22Rv1 (cell line): ENCODE data around the gene TMC1.
"Not testable (repeated sequence)": the region's sequence is repeated elsewhere in the genome, so short reads cannot be mapped to it uniquely, and the experiment has no call there.

Experiments used
- H3K27ac ChIP-seq: fragments of 450-650 bp; 2 replicates; pipeline ENCODE4 v1.5.1; 2017
- ZFX ChIP-seq: fragments of 450-650 bp; IDR thresholded peaks from 2 replicates; pipeline ENCODE4 v1.6.1; 2017; ENCODE audit warnings: antibody characterized with exemption, borderline replicate concordance
- TF ChIP-seq, protein P1 (sequence below): fragments of 450-650 bp; IDR thresholded peaks from 2 replicates; pipeline ENCODE4 v1.5.1; 2017; ENCODE audit warnings: mild to moderate bottlenecking

Gene TMC1

DNA sequence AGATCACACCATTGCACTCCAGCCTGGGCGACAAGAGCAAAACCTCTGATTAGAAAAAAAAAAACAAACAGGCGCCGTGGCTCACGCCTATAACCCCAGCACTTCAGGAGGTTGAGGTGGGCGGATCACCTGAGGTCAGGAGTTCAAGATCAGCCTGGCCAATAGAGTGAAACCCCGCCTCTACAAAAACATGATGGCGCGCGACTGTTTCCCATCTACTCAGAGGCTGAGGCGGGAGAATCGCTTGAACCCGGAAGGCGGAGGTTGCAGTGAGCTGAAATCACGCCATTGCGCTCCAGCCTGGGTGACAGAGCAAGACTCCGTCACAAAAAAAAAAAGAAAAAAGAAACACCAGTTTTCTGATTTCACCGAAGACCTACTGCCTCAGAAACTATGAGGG is at the start of gene TMC1:
TSS of gene TMC1 (plus strand) at position 193 of the 400 bp plus-strand sequence. CDS start 127,041 bp downstream, outside the sequence.
- not testable (repeated sequence) for H3K27ac ChIP-seq

DNA sequence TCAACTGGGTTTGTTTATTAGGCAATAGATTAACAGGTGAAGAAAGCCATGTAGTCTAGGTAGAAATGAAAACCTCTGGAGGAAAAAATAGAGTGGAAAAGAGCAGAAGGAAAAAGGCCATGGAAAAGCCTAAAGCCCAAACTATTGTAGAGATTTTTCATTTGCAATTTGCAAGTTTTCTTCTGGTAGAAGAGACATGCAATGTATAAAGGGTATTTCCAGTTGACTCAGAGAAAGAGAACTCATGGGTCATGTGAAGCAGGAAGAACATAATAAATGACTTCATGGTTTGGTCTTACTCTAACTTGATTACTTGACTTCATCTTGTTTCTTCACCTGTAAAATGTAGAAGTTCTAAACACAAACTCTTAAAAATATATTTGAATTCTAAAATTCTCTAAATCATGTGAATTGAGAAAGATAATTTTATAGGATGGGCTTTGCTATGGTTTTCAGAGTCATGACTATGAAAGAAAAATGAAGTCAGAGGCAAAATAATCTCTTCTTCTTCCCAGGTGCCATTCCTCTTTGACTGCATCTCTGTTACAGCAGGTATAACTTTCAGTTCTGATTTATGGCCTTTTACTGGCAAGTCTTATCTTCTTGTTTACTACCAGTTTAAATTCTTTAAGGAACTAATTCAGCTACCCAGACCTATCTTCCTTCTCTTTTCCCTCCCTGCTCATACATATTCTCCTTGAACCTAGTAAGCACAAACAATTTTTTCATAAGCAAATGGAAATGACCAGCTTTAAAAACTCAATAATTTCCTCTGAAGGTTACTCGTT is 47.7 kb upstream of the TMC1 start:
- no peak for TF ChIP-seq ZFX
- TF ChIP-seq, protein P1, sequence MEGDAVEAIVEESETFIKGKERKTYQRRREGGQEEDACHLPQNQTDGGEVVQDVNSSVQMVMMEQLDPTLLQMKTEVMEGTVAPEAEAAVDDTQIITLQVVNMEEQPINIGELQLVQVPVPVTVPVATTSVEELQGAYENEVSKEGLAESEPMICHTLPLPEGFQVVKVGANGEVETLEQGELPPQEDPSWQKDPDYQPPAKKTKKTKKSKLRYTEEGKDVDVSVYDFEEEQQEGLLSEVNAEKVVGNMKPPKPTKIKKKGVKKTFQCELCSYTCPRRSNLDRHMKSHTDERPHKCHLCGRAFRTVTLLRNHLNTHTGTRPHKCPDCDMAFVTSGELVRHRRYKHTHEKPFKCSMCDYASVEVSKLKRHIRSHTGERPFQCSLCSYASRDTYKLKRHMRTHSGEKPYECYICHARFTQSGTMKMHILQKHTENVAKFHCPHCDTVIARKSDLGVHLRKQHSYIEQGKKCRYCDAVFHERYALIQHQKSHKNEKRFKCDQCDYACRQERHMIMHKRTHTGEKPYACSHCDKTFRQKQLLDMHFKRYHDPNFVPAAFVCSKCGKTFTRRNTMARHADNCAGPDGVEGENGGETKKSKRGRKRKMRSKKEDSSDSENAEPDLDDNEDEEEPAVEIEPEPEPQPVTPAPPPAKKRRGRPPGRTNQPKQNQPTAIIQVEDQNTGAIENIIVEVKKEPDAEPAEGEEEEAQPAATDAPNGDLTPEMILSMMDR = no peak
- H3K27ac ChIP-seq = no peak overlapping the region

DNA sequence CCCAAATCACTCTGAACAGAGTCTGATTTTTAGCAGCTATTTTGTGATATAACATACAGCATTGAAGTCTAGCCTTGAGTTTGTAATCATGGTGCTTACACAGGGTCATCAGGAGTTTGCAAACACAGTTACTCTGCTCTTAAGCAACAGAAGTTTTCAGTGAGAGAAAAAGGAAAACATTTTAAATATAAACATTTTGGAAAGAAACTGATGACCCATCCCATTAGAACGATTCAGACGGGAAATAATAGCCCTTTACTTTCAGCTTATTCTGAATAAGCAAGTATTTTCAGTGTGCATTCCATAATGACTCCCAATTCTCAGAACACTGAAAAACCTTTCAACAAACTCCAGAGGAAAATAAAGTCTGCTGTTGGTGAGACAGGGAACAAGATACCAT is 46.7 kb upstream of the TMC1 start:
- no peak overlapping the region for H3K27ac ChIP-seq
- TF ChIP-seq ZFX = no peak
- TF ChIP-seq, protein P1 = no peak

DNA sequence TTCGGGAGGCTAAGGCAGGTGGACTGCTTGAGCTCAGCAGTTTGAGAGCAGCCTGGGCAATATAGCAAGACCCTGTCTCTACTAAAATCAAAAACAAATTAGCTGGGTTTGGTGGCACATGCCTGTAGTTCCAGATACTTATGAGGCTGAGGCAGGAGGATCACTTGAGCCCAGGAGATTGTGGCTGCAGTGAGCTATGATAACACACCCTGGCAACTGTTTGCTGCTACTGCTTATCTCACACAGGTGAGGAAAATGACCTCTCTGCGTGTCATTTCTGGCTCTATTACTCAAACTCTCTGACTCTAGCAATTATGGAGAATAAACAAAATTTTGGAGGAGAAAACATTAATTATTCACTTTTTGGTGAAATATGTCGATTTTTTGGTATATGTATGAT is 45.3 kb upstream of the TMC1 start:
- no peak overlapping the region for H3K27ac ChIP-seq
- TF ChIP-seq, protein P1 = no peak
- TF ChIP-seq ZFX = no peak

DNA sequence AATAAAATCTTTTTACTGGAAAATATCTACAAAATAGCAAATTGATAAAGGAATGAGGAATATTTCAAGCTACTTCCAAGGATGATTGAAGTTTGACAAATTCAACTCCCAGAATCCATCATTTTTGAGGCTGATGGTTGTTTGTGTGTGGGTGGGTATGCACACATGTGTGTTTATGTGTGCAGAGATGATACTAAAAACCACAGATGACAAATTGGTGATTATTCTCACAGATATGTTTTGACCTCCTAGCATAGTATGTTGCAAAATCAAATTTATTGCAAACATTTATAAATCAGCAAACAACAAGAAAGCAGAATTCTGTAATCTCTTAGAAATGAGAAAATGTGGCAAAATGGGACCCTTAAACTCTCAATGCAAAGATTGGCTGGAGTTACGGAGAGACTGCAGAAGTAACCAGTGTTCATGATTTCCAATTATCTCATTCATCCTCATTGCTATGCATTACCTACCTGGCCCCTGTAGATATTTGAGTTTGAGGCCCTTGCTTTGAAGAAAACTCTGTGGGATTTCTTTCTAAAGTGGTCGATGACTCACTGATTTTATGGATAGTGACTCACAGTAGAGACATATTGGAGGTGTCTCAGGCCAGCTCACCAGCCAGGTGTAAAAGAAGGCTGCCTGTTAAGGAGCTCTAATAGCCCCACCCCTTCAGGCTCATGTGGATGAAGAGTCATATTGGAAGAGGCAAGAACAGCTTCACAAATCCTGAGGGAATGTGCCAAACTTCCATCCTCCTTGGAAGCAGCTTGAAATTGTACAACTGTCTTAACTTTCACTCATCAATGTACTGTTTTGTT is 44.6 kb upstream of the TMC1 start:
- TF ChIP-seq, protein P1 = no peak
- TF ChIP-seq ZFX = no peak

DNA sequence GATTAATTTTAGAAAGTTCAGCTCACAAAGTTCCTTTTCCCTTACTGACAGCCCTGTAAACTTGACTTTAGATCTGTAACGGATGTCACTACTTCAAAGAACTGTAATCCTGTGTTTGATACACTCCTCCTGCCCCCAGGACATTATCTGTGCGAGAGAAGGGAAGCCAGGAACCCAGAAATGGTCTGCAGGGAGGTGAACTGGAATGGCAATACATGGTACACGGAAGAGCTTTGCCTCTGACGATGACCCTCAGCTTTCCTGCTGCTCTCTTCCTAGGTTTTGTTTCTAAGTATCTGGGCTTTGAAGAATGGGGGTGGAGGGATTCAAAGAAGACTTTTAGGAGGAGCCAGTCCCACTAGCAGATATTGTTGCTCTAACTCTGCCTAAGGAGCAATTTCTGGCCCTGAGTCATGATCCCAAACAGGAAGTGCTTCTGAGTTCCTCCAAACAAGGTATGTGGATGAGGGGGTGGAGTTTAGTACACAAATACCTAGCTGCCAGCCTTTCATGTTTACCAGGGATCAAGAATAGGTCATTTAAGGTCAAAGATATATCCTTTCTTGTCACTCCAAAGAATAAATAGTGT is 43.4 kb upstream of the TMC1 start:
- H3K27ac ChIP-seq = peak overlapping the region; percentile 76

More for the DNA sequence above, 44.6 kb upstream of the TMC1 start:
- peak overlapping the region; percentile 76 for H3K27ac ChIP-seq

DNA sequence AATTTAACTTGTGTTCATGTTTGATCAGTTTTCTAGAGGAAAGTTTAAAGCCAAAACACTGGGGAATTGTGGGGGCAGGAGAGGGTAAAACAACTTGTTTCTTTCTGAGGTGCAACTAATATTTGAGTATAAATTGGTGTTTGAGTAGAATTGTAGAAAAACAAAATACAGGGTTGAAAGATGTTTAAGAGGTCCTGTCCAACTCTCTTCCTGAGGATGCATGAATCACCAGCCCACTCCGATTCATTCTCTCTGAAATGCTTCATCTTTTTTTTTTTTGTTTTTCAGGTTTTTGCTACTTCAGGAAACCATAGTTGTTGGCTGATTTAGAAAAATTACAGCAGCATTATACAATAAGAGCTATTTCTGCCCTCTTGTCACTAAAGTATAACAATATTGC is 42.4 kb upstream of the TMC1 start:
- peak overlapping the region; percentile 76 for H3K27ac ChIP-seq
- TF ChIP-seq ZFX = no peak
- TF ChIP-seq, protein P1 = no peak

More for the DNA sequence above, 43.4 kb upstream of the TMC1 start:
- TF ChIP-seq, protein P1 = no peak
- no peak for TF ChIP-seq ZFX

DNA sequence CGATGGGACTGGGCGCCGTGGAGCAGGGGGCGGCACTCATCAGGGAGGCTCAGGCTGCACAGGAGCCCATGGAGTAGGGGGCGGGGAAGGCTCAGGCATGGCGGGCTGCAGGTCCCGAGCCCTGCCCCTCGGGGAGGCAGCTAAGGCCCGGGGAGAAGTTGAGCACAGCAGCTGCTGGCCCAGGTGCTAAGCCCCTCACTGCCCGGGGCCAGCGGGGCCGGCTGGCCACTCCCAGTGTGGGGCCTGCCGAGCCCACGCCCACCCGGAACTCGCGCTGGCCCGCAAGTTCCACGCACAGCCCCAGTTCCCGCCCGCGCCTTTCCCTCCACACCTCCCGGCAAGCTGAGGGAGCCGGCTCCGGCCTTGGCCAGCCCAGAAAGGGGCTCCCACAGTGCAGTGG is 41.1 kb upstream of the TMC1 start:
- not testable (repeated sequence) for H3K27ac ChIP-seq
